Neuronal stem cell (in vitro differentiated cells): ENCODE measurements around the gene NOP56.
"Not testable (repeated sequence)": the region's sequence is repeated elsewhere in the genome, so short reads cannot be mapped to it uniquely, and the experiment has no call there.

ENCODE experiments used
- DNase-seq: peaks from one replicate; pipeline ENCODE4 v3.0.0-alpha.2; 2013; ENCODE audit warnings: low spot score
- H2AFZ ChIP-seq: one replicate; pipeline ENCODE4 v1.6.1; 2013; ENCODE audit warnings: mild to moderate bottlenecking, low read length, inconsistent platforms
- H2AK5ac ChIP-seq: 2 replicates; pipeline ENCODE4 v1.6.1; 2013; ENCODE audit warnings: low read depth, mild to moderate bottlenecking, inconsistent platforms, low read length, moderate library complexity, mixed read lengths
- H2BK120ac ChIP-seq: 2 replicates; pipeline ENCODE4 v1.6.1; 2013; ENCODE audit warnings: low read depth, mild to moderate bottlenecking, inconsistent platforms, low read length, moderate library complexity, mixed read lengths
- H2BK12ac ChIP-seq: one replicate; pipeline ENCODE4 v1.6.1; 2013; ENCODE audit warnings: low read length, inconsistent platforms
- H2BK15ac ChIP-seq: 2 replicates; pipeline ENCODE4 v1.6.1; 2013; ENCODE audit warnings: mild to moderate bottlenecking, low read length, inconsistent platforms, mixed read lengths
- H2BK5ac ChIP-seq: one replicate; pipeline ENCODE4 v1.6.1; 2013; ENCODE audit warnings: inconsistent platforms, mild to moderate bottlenecking, low read length, moderate library complexity
- H3K14ac ChIP-seq: one replicate; pipeline ENCODE4 v1.6.1; 2013; ENCODE audit warnings: low read length, inconsistent platforms
- H3K18ac ChIP-seq: 2 replicates; pipeline ENCODE4 v1.6.1; 2013; ENCODE audit warnings: low read length, inconsistent platforms
- H3K23ac ChIP-seq: 2 replicates; pipeline ENCODE4 v1.6.1; 2013; ENCODE audit warnings: low read depth, mild to moderate bottlenecking, mixed read lengths, low read length, inconsistent platforms; ENCODE audit not compliant: poor library complexity
- H3K27ac ChIP-seq: replicated peaks from 3 replicates; pipeline ENCODE4 v1.5.1; 2013; ENCODE audit warnings: low read length, inconsistent platforms
- H3K27me3 ChIP-seq, 3 experiments: 2 replicates each; pipeline ENCODE4 v1.6.1; 2013; ENCODE audit warnings: low read length in 3 of 3, mild to moderate bottlenecking in 2 of 3, inconsistent platforms in 1 of 3, low read depth in 1 of 3, mixed read lengths in 1 of 3, moderate library complexity in 1 of 3; ENCODE audit not compliant: control insufficient read depth in 3 of 3, insufficient read depth in 3 of 3
- H3K36me3 ChIP-seq, 2 donors: replicated peaks in 1 of 2; 2 replicates each; pipeline ENCODE4 v1.6.1; 2013; ENCODE audit warnings: low read length in 2 of 2; ENCODE audit not compliant: control insufficient read depth in 2 of 2, insufficient read depth in 2 of 2
- H3K4ac ChIP-seq: 2 replicates; pipeline ENCODE4 v1.6.1; 2013; ENCODE audit warnings: inconsistent platforms, mild to moderate bottlenecking, low read length, moderate library complexity
- H3K4me1 ChIP-seq, 2 donors: 1 replicate in 1 of 2; 2 replicates in 1 of 2; pipeline ENCODE4 v1.6.1; 2013; ENCODE audit warnings: low read length in 2 of 2, low read depth in 1 of 2; ENCODE audit not compliant: control insufficient read depth in 2 of 2, insufficient read depth in 1 of 2
- H3K4me2 ChIP-seq: one replicate; pipeline ENCODE4 v1.6.1; 2013; ENCODE audit warnings: mild to moderate bottlenecking, low read length, inconsistent platforms; ENCODE audit not compliant: insufficient read depth, poor library complexity, severe bottlenecking
- H3K4me3 ChIP-seq, 2 donors: 2 replicates each; pipeline ENCODE4 v1.5.1; 2013; ENCODE audit warnings: low read length in 2 of 2, mild to moderate bottlenecking in 2 of 2, inconsistent platforms in 1 of 2, moderate library complexity in 1 of 2
- H3K79me1 ChIP-seq: one replicate; pipeline ENCODE4 v1.6.1; 2013; ENCODE audit warnings: low read depth, mild to moderate bottlenecking, inconsistent platforms, low read length, moderate library complexity
- H3K9ac ChIP-seq: one replicate; pipeline ENCODE4 v1.6.1; 2013; ENCODE audit warnings: mild to moderate bottlenecking, low read depth, low read length, inconsistent platforms; ENCODE audit not compliant: poor library complexity
- H3K9me3 ChIP-seq, 2 donors: replicated peaks in 1 of 2; 2 replicates each; pipeline versions ENCODE3 to v1.6.1; 2013; ENCODE audit warnings: low read length in 2 of 2, mild to moderate bottlenecking in 2 of 2, inconsistent platforms in 1 of 2, low read depth in 1 of 2, mixed read lengths in 1 of 2, moderate library complexity in 1 of 2; ENCODE audit not compliant: control insufficient read depth in 2 of 2, insufficient read depth in 1 of 2
- H4K8ac ChIP-seq: one replicate; pipeline ENCODE4 v1.6.1; 2013; ENCODE audit warnings: low read depth, mild to moderate bottlenecking, inconsistent platforms, low read length, moderate library complexity
- H4K91ac ChIP-seq: one replicate; pipeline ENCODE4 v1.6.1; 2013; ENCODE audit warnings: low read length, low read depth, mild to moderate bottlenecking, inconsistent platforms; ENCODE audit not compliant: poor library complexity
- WGBS, 2 donors: extraction: QIAGEN DNeasy Blood & Tissue Kit; methylation state at CpG; one replicate each; pipeline ENCODE4 v1.1.7; 2013; ENCODE audit warnings: missing lambda C conversion rate in 2 of 2, mixed read lengths in 1 of 2; ENCODE audit not compliant: insufficient read length in 2 of 2, insufficient replicate concordance in 1 of 2; ENCODE audit errors: extremely low coverage in 2 of 2; 5-methylcytosine and 5-hydroxymethylcytosine counted together

NOP56 gene

GRCh38 chr20:2684817-2685216 lies 32.4 kb downstream of the NOP56 start:
- Histone ChIP-seq H3K14ac (peak overlapping the region; percentile 38), H3K27me3 (peaks cover 0 to 22% (median 12%) of the 10 kb centered on the region in 3 experiments)
- not testable (repeated sequence) for H3K79me1 ChIP-seq, H3K36me3 ChIP-seq, H4K91ac ChIP-seq, H3K4me1 ChIP-seq, H3K4me2 ChIP-seq, H2BK120ac ChIP-seq, H3K23ac ChIP-seq, H2BK5ac ChIP-seq, H3K9ac ChIP-seq, H3K9me3 ChIP-seq, H4K8ac ChIP-seq, H2AFZ ChIP-seq, DNase-seq, H3K4me3 ChIP-seq, H3K4ac ChIP-seq, H2AK5ac ChIP-seq, H2BK15ac ChIP-seq, H3K27ac ChIP-seq, H3K18ac ChIP-seq, H2BK12ac ChIP-seq
- no CpG with 5 or more reads among the region's 4 CpGs for WGBS, 2 donors

GRCh38 chr20:2687514-2687913 lies 35.1 kb downstream of the NOP56 start:
- Histone ChIP-seq H3K27ac (no peak overlapping the region), H2BK5ac (no peak overlapping the region), H2BK120ac (no peak overlapping the region), H3K4ac (no peak overlapping the region), H3K9ac (no peak overlapping the region), H3K36me3 (no peaks in the 10 kb centered on the region), H2BK12ac (no peak overlapping the region), H3K27me3 (peaks cover 13 to 48% (median 28%) of the 10 kb centered on the region in 3 experiments), H3K14ac (no peak overlapping the region), H4K91ac (no peak overlapping the region), H2BK15ac (no peak overlapping the region), H2AFZ (peak overlapping the region; percentile 59), H3K4me1 (peaks cover 7 to 11% of the 10 kb centered on the region in 2 donors), H3K4me2 (no peak overlapping the region), H3K9me3 (no peaks in the 10 kb centered on the region), H4K8ac (no peak overlapping the region), H3K79me1 (peaks cover 3% of the 10 kb centered on the region), H3K23ac (no peak overlapping the region), H3K4me3 (no peak overlapping the region), H3K18ac (no peak overlapping the region), H2AK5ac (no peak overlapping the region)
- no CpG with 5 or more reads among the region's 6 CpGs for WGBS, 2 donors
- DNase-seq: no peak

DNA sequence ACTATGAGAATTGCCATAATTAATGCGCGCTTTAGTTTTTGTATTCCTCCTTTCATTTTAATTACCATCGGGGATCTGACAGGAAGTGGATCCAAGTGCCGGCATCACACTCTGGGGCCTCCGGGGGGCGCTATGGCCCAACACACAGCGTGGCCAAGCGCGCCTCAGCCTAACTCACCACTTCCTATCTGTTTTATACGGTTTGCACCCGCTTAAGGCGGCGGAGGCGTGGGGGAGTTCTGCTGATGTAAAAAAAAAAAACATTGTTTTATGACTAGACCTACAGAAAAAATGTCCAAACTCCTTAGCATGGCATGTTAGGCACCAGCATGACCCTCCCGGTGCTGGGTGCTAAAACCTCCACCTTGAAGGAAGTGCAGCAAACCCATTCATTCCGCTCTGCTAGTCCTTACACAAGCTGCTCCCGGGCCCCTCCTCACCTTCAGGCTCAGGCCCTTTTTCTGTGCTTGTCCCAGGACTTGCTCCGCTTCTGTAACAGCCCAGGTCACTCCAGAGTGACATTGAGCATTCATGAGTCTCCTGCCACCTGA lies 35.7 kb downstream of the NOP56 start:
- no peak overlapping the region for H2BK120ac ChIP-seq
- peak overlapping the region; percentile 35 for H3K18ac ChIP-seq
- no peak overlapping the region for H3K14ac ChIP-seq
- H3K36me3 ChIP-seq: no peaks in the 10 kb centered on the region
- no CpG with 5 or more reads among the region's 18 CpGs for WGBS, 2 donors
- H3K9ac ChIP-seq: no peak overlapping the region
- no peak overlapping the region for H2BK5ac ChIP-seq
- H3K27ac ChIP-seq: no peak overlapping the region
- H3K4me3 ChIP-seq: no peak overlapping the region
- no peaks in the 10 kb centered on the region for H3K9me3 ChIP-seq
- H4K91ac ChIP-seq: no peak overlapping the region
- no peak overlapping the region for H3K23ac ChIP-seq
- no peak for DNase-seq
- no peak overlapping the region for H2BK12ac ChIP-seq
- H2BK15ac ChIP-seq: no peak overlapping the region
- no peak overlapping the region for H4K8ac ChIP-seq
- H3K27me3 ChIP-seq: peaks cover 13 to 48% (median 28%) of the 10 kb centered on the region in 3 experiments
- peak overlapping the region; percentile 45 for H3K4me2 ChIP-seq
- peak overlapping the region; percentile 59 for H2AFZ ChIP-seq
- H3K4ac ChIP-seq: no peak overlapping the region
- H3K4me1 ChIP-seq: peaks cover 7 to 11% of the 10 kb centered on the region in 2 donors
- peaks cover 3% of the 10 kb centered on the region for H3K79me1 ChIP-seq
- H2AK5ac ChIP-seq: no peak overlapping the region

DNA sequence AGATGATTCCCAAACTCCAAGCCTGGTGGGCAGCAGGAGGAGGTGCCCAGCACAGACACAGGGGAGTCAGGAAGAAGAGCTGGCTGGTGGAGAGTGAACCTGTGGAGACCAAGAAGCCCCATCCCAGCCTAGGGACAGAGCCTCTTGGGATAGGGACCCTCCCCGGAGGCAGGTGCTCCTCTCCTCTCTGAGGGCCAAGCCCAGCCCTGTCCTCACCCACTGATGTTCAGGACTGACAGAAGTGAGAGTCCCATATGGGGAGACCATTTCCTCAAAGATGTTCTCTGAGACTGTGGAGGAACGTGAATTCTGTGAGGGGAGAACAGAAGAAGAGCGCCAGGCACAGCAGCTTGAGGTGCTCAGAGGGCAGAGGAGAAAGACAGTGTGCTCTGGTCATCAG lies 37.8 kb downstream of the NOP56 start:
- H3K4ac ChIP-seq: no peak overlapping the region
- no peak overlapping the region for H3K4me2 ChIP-seq
- H3K27ac ChIP-seq: no peak overlapping the region
- no peak overlapping the region for H4K8ac ChIP-seq
- H3K14ac ChIP-seq: no peak overlapping the region
- H2BK5ac ChIP-seq: no peak overlapping the region
- no peak overlapping the region for H2BK12ac ChIP-seq
- H3K36me3 ChIP-seq: no peaks in the 10 kb centered on the region
- WGBS, 2 donors: no CpG with 5 or more reads among the region's 3 CpGs
- H2AK5ac ChIP-seq: no peak overlapping the region
- H2BK120ac ChIP-seq: no peak overlapping the region
- H3K18ac ChIP-seq: no peak overlapping the region
- H3K4me3 ChIP-seq: no peak overlapping the region
- peaks cover 18 to 19% of the 10 kb centered on the region in 2 donors for H3K4me1 ChIP-seq
- DNase-seq: no peak
- H3K9me3 ChIP-seq: no peaks in the 10 kb centered on the region
- no peak overlapping the region for H2BK15ac ChIP-seq
- no peak overlapping the region for H2AFZ ChIP-seq
- H3K9ac ChIP-seq: no peak overlapping the region
- no peak overlapping the region for H4K91ac ChIP-seq
- H3K23ac ChIP-seq: no peak overlapping the region
- H3K79me1 ChIP-seq: peaks cover 3% of the 10 kb centered on the region
- H3K27me3 ChIP-seq: peaks cover 29 to 67% (median 45%) of the 10 kb centered on the region in 3 experiments
